ENCODE results near the gene ZBTB16. TPM values are rescaled to one million over a fixed set of nuclear protein-coding genes. Genes with fewer than 3 reads are reported as not detected.

Gene ZBTB16
- total and polyA plus RNA-seq, 2 donors (not counting 3 experiments of a cell fraction or from before 2014, with no cell fraction given) = 9.8 to 20.3 TPM

- Histone ChIP-seq H3K9me1 (replicated peaks; ENCODE audit: control insufficient read depth, extremely low read depth, insufficient read depth, low read length) (no peaks in the 10 kb centered on the region), H3K36me3 (ENCODE audit: control insufficient read depth in 2 of 2, extremely low read depth in 1 of 2, insufficient read depth in 2 of 2, low read length in 2 of 2) (no peaks in the 10 kb centered on the region), H3K4me2 (ENCODE audit: insufficient read depth, low read length) (no peak overlapping the region), H3K4me1 (ENCODE audit: control insufficient read depth, extremely low read depth, insufficient read depth, low read length) (peaks cover 49% of the 10 kb centered on the region), H3K27me3 (ENCODE audit: control insufficient read depth in 2 of 2, insufficient read depth in 2 of 2, low read length in 2 of 2) (no peaks in the 10 kb centered on the region), H3K9ac (replicated peaks; ENCODE audit: extremely low read depth, insufficient read depth, low read length) (no peak overlapping the region), H2AFZ (ENCODE audit: low read depth, low read length) (no peak overlapping the region), H3K79me2 (ENCODE audit: control insufficient read depth, insufficient read depth, low read length) (no peaks in the 10 kb centered on the region), H3K9me3 (replicated peaks; ENCODE audit: control insufficient read depth, insufficient read depth, low read length) (no peaks in the 10 kb centered on the region), H3K27ac (ENCODE audit: insufficient read depth, low read depth, low read length) (no peak overlapping the region), H3K4me3 (replicated peaks in 1 of 3; ENCODE audit: insufficient read depth in 1 of 3, low read depth in 1 of 3, low read length in 3 of 3) (no peak overlapping the region), H4K20me1 (replicated peaks; ENCODE audit: control insufficient read depth, extremely low read depth, insufficient read depth, low read length) (no peaks in the 10 kb centered on the region)
- FAIRE-seq (no peak), DNase-seq (ENCODE audit: low read depth, low spot score) (no peak)
- intact Hi-C loops (cut with micrococcal nuclease) = no loop called here
- CTCF ChIA-PET = interaction anchor here (0.5 to 2.3 kb wide), 5 partner anchors 11 to 241 kb away, joined by 3 to 8 read pairs (median 3); partner anchors contain the start of gene ZBTB16
- POLR2A ChIA-PET = no interaction called here
- no peak for TF ChIP-seq POLR2AphosphoS5 (IDR thresholded peaks at IDR 0.05; ENCODE audit: insufficient read depth, low read depth, low read length)
- TF ChIP-seq MAX (IDR thresholded peaks at IDR 0.05; ENCODE audit: insufficient read depth, insufficient read length) = no peak
- no peak for TF ChIP-seq JUN (IDR thresholded peaks at IDR 0.05; ENCODE audit: borderline replicate concordance, insufficient read depth, insufficient read length, low read depth)
- no peak for TF ChIP-seq GATA2 (IDR thresholded peaks at IDR 0.05; ENCODE audit: insufficient read depth, insufficient read length, low read depth, low read length)
- no peak for TF ChIP-seq POLR2A (IDR thresholded peaks at IDR 0.05; ENCODE audit: low read depth, low read length)
- TF ChIP-seq EZH2 (IDR thresholded peaks at IDR 0.05; ENCODE audit: borderline replicate concordance, low read depth, low read length, severe bottlenecking) = no peak
- no peak for TF ChIP-seq CTCF (IDR thresholded peaks at IDR 0.05; ENCODE audit: extremely low read depth in 1 of 2, insufficient read depth in 1 of 2, low read depth in 1 of 2, low read length in 2 of 2)
- no peak for TF ChIP-seq MYC (IDR thresholded peaks at IDR 0.05; ENCODE audit: low read depth, low read length)
- TF ChIP-seq FOS (IDR thresholded peaks at IDR 0.05; ENCODE audit: borderline replicate concordance, insufficient read depth, low read length) = no peak
- dilution Hi-C loops (cut with MboI; ENCODE audit: extremely low pct_ligation_motif_present, low sequenced_read_pairs) = no loop called here
- BruUV-seq (replicated peaks) = no TSS peak
Observed at GRCh38 chr11:114136686-114137640, 77.5 kb downstream of the ZBTB16 start.

All from endothelial cell of umbilical vein (primary cell).